NCI-H2107 treated with DMSO at 0.1 percent for 48 hours (cell line): ENCODE results near the gene KRTAP12-4.
"Not testable (repeated sequence)": the region's sequence is repeated elsewhere in the genome, so short reads cannot be mapped to it uniquely, and the experiment has no call there.

Experiments
- DNase-seq: peaks from one replicate; lab custom pipeline; 2025; ENCODE audit not compliant: unreplicated experiment; lab: John Stamatoyannopoulos, UW

The KRTAP12-4 gene

GRCh38 chr21:44613386-44614155 is 40.9 kb downstream of the KRTAP12-4 start:
- DNase-seq = no peak

- DNase-seq = no peak
These were observed 41.7 kb downstream of the KRTAP12-4 start for GRCh38 chr21:44612669-44613229.

- no peak for DNase-seq
These were observed 42.4 kb downstream of the KRTAP12-4 start, which contains the start of gene KRTAP10-8 for GRCh38 chr21:44612029-44612486. Gene KRTAP10-8, plus strand, starts transcription at chr21:44612079. Its CDS starts 22 bp downstream, at chr21:44612101.

GRCh38 chr21:44611551-44611950 is 42.9 kb downstream of the KRTAP12-4 start:
- no peak for DNase-seq

- DNase-seq = not testable (repeated sequence)
These were observed 44.2 kb downstream of the KRTAP12-4 start for GRCh38 chr21:44610157-44610843.

- DNase-seq = no peak
These were observed 45.3 kb downstream of the KRTAP12-4 start for GRCh38 chr21:44609193-44609592.

- no peak for DNase-seq
These were observed 48.0 kb downstream of the KRTAP12-4 start for GRCh38 chr21:44606495-44606894.
